ENCODE measurements around the gene DNAL4.

The DNAL4 gene

GRCh38 chr22:38773363-38773946 lies 20.5 kb downstream of the DNAL4 start:
- no peak for DNase-seq (ENCODE audit: low read depth)
- TF ChIP-seq CTCF (IDR thresholded peaks at IDR 0.05; ENCODE audit: low read depth, low read length, missing control alignments): no peak

GRCh38 chr22:38772623-38772873 lies 21.4 kb downstream of the DNAL4 start:
- H3K4me3 ChIP-seq (ENCODE audit: low read depth, low read length): no peak overlapping the region
- TF ChIP-seq CTCF (IDR thresholded peaks at IDR 0.05; ENCODE audit: low read depth, low read length, missing control alignments): no peak
- DNase-seq (ENCODE audit: low read depth): no peak

More at GRCh38 chr22:38773363-38773946, 20.5 kb downstream of the DNAL4 start:
- no peak overlapping the region for H3K4me3 ChIP-seq (ENCODE audit: low read depth, low read length)

- no peak for DNase-seq (ENCODE audit: low read depth)
- TF ChIP-seq CTCF (IDR thresholded peaks at IDR 0.05; ENCODE audit: low read depth, low read length, missing control alignments): no peak
- H3K4me3 ChIP-seq (ENCODE audit: low read depth, low read length): no peak overlapping the region
Measured at GRCh38 chr22:38770257-38770949, 23.5 kb downstream of the DNAL4 start.

- DNase-seq (ENCODE audit: low read depth): no peak
- TF ChIP-seq CTCF (IDR thresholded peaks at IDR 0.05; ENCODE audit: low read depth, low read length, missing control alignments): no peak
- H3K4me3 ChIP-seq (ENCODE audit: low read depth, low read length): no peak overlapping the region
Measured at GRCh38 chr22:38768036-38768435, 25.9 kb downstream of the DNAL4 start.

GRCh38 chr22:38767313-38767712 lies 26.6 kb downstream of the DNAL4 start:
- no peak for DNase-seq (ENCODE audit: low read depth)
- TF ChIP-seq CTCF (IDR thresholded peaks at IDR 0.05; ENCODE audit: low read depth, low read length, missing control alignments): no peak

GRCh38 chr22:38766076-38766777 lies 27.7 kb downstream of the DNAL4 start:
- no peak for DNase-seq (ENCODE audit: low read depth)
- TF ChIP-seq CTCF (IDR thresholded peaks at IDR 0.05; ENCODE audit: low read depth, low read length, missing control alignments): peak; percentile 85
- H3K4me3 ChIP-seq (ENCODE audit: low read depth, low read length): no peak overlapping the region

More at GRCh38 chr22:38767313-38767712, 26.6 kb downstream of the DNAL4 start:
- H3K4me3 ChIP-seq (ENCODE audit: low read depth, low read length): no peak overlapping the region

All from GM12864 (cell line).